ENCODE results near the gene HSPA14.
"Not testable (repeated sequence)": the region's sequence is repeated elsewhere in the genome, so short reads cannot be mapped to it uniquely, and the experiment has no call there.

Gene HSPA14, protein sequence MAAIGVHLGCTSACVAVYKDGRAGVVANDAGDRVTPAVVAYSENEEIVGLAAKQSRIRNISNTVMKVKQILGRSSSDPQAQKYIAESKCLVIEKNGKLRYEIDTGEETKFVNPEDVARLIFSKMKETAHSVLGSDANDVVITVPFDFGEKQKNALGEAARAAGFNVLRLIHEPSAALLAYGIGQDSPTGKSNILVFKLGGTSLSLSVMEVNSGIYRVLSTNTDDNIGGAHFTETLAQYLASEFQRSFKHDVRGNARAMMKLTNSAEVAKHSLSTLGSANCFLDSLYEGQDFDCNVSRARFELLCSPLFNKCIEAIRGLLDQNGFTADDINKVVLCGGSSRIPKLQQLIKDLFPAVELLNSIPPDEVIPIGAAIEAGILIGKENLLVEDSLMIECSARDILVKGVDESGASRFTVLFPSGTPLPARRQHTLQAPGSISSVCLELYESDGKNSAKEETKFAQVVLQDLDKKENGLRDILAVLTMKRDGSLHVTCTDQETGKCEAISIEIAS

DNA sequence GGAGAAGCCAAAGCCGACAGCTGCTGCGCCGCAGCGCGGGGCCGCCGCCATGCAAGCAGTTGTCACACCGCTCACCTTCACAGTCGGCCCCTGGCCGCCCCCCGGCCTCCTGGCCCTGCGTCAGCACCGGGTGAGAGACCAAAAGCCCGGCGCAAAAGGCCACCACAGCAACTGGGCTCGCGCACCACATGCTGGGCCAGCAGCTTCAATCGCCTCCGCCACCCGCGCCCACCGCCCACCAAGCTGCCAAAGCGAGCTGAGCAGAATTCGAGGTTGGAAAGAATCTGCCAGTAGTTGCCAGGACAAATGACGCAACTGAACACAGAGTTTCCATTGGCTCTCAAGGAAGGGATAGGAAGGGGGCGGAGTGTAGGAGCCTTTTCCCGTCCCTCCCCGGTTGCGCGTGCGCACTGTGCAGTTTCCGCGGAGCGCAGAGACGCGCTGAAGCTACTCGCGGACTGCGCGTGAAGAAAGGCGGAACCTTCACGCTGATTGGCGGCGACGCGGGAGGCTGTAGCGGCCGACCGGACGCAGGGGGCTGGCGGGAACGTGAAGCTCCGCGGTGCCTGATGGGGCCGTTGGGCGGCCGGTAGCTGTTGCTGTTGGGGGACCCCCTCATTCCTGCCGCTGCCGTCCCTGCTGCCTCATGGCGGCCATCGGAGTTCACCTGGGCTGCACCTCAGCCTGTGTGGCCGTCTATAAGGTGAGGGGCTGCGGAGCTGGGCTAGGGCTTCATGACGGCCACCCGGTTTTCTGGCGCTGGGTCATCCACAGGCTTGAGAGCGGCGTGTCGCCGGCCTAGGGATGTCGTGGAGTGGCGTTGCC, at the start of gene HSPA14, which contains the start of the genes CDNF and MSANTD7:
TSS of gene HSPA14 (plus strand) at position 550 of the 825 bp plus-strand sequence. CDS start at position 647, 97 bp downstream.
TSS of gene CDNF (minus strand) at position 281 of the 825 bp plus-strand sequence. CDS start at position 190, 91 bp downstream.
TSS of gene MSANTD7 (plus strand) at position 550 of the 825 bp plus-strand sequence. CDS start 3,979 bp downstream, outside the sequence.
- DNase-seq = peak; percentile 100

DNA sequence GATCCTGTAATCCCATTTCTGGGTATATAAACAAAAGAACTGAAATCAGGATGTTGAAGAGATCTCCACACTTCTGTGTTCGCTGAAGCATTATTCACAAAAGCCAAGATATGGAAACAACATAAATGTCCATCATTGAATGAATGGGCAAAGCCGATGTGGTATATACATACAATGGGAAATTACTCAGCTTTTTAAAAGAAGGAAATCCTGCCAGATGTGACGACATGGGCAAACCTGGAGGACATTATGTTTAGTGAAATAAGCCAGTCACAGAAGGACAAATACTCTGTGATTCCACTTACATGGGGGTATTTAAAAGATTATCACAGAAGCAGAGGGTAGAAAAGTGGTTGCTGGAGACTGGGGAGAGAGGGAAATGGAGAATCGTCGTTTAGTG, 39.5 kb upstream of the HSPA14 start:
- DNase-seq = no peak

DNA sequence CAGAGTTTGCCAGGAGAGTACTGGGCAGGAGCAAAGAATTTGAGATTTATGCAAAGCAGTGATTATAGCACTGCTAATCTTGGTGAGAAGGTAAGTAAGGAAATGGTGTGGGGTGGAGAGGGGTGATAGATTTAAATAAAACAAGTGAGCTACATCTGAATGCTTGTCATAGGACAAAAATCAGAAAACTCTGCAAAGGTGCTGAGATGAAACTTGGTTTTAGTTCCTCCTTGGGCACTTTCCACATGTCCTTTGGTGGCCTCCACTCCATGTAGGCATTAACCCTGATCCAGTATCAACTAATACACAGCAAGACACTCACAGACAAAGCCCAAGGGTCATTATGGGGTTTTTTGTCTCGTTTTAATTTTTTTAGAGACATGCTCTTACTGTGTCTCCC, 37.7 kb upstream of the HSPA14 start:
- no peak for DNase-seq

DNA sequence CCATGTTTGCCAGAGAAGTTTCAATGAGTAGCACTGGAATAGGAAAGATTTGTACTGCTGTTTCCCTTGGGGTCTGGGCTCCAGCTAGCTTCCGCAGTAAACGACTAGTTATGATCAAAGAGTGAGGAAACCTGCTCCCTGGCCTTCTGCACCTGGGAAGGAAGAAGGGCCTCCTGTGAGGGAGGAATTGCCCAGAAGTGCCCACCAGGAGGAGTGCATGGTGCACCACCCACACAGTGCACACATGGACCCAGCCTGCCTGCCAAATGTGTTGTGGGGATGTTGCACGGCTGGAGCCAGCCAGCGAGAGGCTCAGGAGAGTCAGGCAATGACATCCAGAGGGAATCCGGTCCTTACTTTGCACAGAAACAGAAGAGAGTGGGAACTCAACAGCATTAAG, 36.4 kb upstream of the HSPA14 start:
- no peak for DNase-seq

DNA sequence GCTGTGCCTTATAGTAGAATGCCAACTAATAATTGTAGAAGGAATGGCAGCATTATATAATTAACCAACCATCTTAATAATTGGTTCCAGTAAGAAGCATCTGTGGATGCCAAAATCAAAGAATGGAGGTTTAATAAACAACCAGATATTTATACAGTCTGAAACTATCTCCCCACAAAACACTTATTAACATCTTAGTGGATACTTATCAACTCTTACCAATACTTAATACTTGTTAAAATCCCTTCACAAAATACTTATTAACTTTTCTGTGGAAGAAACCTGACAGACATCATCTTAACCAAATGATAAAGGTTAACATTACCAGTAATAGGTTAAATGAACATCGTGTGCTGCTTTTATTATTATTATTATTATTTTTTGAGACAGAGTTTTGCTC, 34.3 kb upstream of the HSPA14 start:
- DNase-seq = no peak

DNA sequence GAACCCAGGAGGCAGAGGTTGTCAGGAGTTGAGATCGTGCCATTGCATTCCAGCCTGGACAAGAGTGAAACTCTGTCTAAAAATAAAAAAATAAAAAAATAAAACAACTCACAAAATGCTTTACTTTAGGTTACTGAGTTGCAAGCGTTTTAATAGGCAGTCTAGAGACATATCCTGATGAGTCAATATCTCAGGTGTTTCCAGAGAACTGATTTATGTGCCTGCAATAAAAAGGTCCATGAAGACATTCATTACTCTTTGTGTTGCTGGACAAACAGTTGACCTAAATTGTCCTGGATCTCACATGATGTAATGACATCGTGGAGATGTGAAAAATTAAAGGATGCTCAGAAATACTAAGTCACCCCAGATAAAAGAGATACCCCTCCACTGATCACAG, 31.8 kb upstream of the HSPA14 start:
- DNase-seq = no peak

DNA sequence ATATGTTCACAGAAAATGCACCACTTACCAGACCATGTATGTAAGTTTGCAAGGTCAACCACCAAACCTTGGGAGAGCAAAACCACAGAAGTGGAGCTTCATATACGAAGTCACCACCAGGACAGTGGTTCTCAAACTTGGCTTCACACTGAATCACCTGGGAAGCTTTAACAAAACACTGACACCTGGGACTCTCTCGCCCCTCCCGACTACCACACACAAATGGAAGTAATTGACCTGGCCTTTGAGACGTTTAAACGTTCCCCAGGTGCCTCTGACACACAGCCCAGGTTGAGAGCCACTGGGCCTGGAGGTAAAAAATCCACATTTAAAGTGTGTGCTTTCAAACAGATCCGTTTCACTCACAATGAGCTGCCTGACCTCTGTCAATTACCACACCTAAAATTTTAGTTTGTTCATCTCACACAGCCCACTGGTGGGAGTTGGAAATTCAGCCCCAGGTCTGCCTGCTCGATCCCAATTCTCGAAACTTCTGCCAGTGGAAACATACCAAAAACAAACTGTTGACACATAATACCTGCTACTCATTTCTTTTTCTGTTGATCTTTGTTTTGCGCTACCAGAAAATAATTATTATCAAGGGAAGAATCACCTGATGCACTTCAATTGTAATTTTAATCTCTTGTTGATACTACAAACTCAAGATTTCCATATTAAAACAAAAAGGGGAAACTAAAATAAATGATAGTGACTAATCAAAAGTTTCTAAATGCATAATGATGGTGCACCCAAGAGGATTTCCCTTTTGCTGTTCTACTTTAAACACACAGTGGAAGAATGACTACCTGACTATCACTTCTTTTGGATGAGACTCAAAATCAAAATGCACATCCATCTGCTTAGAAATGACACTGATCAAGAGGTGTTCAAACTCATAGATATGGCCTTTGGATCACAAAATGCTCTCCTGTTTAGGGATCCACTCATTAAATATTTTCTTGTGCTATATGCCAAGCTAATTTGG, 26.8 kb upstream of the HSPA14 start:
- DNase-seq = no peak

DNA sequence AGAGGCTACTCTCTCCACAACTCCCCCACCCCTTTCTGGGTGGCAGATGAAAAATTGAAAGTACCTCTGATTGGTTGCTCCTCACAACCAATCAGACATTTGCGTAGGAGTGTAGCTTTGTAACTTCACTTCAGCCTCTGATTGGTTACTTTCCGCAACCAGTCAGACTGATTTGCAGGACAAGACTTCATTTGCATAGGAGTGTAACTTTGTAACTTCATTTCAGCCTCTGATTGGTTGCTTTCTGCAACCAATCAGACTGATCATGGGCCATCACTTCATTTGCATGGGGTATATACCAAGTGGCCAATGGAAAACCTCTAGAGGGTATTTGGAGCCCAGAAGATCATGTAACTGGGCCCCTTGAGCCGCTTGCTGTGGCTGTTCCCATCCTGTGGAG, 25.8 kb upstream of the HSPA14 start:
- no peak for DNase-seq

DNA sequence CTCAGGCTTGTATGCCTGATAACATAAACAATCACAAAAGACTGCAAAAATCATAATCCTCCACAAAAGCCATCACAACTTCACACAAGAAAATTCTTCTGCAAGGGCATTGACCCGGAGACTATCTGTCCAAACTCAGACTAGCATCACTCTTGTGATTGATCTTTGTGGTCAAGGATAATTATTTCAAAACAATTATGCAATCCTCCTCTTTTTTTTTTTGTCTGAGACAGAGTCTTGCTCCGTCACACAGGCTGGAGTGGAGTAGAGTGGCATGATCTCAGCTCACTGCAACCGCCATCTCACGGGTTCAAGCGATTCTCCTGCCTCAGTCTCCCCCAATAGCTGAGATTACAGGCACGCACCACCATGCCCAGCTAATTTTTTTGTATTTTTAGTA, 22.4 kb upstream of the HSPA14 start:
- DNase-seq = no peak

DNA sequence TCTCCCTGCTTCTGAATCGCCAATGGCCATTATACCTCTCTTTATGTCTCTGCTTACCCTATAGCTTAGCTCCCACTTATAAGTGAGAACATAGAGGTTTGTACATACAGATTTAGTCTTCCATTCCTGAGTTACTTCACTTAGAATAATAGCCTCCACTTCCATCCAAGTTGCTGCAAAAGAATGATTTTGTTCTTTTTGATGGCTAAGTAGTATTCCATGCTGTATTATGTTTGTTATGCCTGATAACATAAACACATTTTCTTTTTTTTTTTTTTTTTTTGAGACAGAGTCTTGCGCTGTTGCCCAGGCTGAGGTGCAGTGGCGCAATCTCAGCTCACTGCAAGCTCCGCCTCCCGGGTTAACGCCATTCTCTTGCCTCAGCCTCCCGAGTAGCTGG, 21.4 kb upstream of the HSPA14 start:
- DNase-seq = not testable (repeated sequence)

DNA sequence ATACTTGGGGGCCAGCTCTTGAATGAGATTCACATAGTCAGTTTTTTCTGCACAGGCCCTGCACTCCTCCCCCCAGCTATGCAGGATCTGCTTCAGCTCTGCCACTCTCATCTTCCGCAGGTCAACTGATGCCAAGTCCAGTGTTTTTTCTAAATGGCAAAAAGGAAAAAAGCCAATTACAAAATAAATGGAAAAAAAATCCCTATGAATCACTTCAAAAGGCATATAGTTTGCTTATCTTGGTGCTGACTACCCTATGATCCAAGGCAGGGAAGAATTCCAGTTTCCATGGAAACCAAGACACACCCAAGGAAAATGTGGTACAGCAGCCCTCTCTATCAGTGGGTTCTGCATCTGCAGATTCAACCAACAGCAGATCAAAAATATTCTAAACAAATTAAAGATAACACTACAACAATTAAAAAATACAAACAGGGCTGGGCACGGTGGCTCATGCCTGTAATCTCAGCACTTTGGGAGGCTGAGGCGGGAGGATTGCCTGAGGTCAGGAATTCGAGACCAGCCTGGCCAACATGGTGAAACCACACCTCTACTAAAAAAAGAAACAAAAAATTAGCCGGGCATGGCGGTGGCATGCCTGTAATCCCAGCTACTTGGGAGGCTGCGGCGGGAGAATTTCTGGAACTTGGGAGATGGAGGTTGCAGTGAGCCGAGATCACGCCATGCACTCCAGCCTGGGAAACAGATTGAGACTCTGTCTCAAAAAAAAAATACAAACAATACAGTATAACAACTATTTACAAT, 17.9 kb upstream of the HSPA14 start:
- no peak for DNase-seq

DNA sequence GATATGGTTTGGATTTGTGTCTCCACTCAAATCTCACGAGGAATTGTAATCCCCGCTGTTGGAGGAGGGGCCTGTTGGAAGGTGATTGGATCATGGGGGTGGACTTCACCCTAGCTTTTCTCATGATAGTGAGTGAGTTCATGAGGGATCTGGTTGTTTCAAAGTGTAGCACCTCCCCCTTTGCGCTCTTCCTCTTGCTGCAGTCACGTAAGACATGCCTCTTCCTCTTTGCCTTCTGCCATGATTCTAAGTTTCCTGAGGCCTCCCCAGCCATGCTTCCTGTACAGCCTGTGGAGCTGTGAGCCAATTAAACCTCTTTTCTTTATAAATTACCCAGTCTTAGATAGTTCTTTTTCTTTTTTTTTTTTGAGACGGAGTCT, 17.3 kb upstream of the HSPA14 start:
- no peak for DNase-seq

DNA sequence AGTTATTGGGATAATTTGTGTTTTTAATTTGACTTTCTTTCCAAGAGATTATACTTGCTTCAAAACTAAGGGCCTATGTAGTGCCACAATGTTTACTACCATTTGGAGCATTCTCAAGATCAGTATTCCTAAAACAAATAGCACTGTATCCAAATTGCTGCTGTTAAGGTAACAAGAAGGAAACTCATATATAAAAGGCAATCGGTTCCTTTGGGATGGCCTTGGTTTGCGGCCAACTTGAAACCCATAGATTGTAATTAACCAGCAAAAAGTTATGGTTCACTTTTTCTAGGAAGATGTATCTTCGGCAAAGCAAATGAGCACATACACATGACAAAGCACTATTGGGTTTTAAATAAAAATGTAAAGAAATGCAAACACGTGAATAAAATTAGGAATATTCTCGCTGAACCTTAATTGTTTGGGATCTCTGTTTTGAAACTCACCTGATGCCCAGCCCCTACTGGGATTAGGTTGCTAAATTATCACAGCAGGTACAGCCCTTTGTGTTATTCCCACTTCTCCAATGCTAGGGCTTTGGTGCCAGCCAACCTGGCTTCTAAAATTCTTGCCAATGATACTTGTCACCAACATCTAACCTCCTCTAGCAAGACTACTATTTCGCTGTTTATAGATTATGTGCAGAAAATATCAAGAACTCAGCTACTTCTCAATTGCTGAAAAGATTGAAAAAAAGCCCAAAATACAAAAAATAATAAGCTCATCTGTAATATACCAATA, 16.3 kb upstream of the HSPA14 start:
- no peak for DNase-seq

DNA sequence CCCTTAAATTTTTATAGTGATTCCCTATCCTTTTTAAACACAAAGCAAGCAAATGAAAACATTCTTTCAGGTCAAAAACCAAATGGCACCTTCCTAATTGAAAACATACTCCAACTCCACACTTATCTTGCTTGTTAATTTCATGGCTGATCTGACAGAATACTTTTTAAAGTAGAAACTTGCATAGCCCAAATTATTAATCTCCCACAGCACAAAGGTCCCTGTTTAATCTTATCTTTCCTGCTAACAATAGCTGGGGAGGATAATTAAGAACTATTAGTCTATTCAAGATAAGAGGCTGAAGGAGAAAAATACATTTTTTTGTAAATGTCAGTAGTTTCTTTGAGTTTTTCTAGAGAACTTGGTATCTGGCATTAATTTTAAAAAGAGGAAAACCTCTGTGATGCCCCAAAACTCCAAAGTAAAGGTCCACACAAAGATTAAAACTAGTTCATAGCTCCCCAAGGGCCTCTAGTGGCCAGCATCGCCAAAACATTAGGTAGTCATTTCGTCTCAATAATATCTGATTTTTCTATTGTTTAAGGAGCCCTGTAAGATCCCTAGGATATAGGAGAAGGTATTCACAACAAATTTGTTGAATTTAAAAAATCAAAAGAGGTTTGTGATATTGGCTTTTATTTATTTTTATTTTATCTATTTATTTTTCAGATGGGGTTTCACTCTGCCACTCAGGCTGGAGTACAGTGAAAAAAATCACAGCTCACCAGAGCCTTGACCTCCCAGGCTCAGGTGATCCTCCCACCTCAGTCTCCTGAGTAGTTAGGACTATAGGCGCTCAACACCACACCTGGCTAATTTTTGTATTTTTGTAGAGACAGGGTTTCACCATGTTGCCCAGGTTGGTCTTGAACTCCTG, 15.0 kb upstream of the HSPA14 start:
- no peak for DNase-seq

DNA sequence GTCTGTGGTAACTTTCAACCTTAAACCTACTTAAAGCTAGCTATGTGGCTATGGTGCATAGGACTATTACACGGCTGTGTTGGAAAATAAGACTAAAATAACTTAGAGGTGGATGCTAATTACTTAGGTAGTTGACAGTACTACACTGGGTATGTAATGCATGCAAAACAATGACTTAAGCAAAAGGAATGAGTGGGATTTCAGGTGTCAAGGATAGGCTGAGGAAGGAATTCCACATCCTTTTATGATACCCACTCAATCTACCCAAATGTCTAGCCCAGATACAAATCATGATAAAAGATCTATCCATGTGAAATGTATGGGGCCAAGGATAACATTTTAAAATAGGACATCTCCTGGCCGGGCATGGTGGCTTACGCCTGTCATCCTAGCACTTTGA, 14.1 kb upstream of the HSPA14 start:
- DNase-seq = no peak

DNA sequence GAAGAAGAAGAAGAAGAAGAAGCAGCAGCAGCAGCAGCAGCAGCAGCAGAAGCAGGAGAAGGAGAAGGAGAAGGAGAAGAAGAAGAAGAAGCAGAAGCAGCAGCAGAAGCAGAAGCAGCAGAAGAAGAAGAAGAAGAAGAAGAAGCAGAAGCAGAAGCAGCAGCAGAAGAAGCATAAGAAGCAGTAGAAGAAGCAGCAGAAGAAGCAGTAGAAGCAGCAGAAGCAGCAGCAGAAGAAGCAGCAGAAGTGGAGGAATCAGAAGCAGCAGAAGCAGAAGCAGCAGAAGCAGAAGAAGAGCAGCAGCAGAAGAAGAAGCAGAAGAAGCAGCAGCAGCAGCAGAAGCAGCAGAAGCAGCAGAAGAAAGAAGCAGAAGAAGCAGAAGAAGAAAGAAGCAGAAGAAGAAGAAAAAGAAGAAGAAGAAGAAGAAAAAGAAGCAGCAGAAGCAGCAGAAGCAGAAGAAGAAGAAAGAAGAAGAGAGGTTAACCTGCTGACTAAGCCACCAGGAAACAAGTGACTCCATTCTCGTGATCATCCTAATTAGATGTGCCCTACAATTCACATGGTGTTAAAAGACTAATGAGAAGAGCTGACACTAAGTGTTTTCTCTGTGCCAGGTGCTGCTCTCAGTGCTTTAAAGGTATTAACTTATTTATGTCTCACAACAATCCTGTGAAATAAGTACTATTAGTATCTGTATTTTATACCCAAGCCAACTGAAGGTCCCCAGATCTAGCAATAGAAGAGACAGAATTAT, 11.9 kb upstream of the HSPA14 start:
- no peak for DNase-seq

DNA sequence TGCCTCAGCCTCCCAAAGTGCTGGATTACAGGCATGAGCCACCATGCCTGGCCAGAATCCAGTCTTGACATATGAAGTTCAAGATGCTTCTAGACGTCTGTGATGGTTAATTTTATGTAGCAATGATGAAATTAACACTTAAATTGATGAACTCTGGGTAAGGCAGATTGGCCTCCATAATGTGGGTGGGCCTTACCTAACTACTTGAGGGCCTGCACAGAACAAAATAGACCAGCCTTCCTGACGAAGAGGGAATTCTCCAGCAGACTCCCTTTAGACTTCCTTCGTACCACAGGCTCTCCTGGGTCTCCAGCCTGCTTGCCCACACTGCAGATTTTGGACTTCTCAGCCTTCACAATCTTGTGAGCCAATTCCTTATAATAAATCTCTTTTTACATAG, 5.0 kb upstream of the HSPA14 start:
- DNase-seq = no peak

DNA sequence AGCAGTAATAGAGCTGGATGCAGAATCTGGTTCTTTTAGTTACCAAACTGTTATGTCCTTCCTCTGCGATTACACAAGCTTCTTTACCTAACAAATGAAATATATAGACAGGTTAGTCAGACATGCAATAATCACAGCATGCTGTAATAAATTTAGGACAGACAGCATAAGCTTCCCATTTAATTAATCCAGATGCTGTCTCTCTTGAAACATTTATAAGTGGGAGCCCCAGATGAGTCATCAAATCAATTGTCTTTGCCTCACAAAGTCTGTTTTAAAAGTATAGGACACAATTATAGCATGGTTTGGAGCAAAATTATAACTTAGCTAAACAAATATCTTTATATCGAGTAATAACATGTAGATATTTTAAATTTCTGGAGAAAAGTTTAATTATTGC, 1.9 kb upstream of the HSPA14 start:
- DNase-seq = no peak
